HL-60 (cell line): ENCODE data around the gene DDX27.

Experiments used
- GABPA ChIP-seq: IDR thresholded peaks from 2 replicates; pipeline ENCODE4 v1.6.1; 2012; ENCODE audit warnings: low read depth
- POLR2AphosphoS5 ChIP-seq: IDR thresholded peaks from 2 replicates; pipeline ENCODE4 v1.6.1; 2012; ENCODE audit warnings: low read depth
- REST ChIP-seq: IDR thresholded peaks from 2 replicates; pipeline ENCODE4 v1.6.1; 2012; ENCODE audit warnings: low read depth; ENCODE audit not compliant: insufficient replicate concordance
- SPI1 ChIP-seq: IDR thresholded peaks from 2 replicates; pipeline ENCODE4 v1.6.1; 2012; ENCODE audit warnings: low read depth, mild to moderate bottlenecking, borderline replicate concordance
- TF ChIP-seq, protein P1 (sequence below): IDR thresholded peaks from one replicate; pipeline ENCODE4 v1.5.1; 2011; ENCODE audit warnings: low read length, control low read depth, inconsistent platforms; ENCODE audit not compliant: insufficient read depth

DNA sequence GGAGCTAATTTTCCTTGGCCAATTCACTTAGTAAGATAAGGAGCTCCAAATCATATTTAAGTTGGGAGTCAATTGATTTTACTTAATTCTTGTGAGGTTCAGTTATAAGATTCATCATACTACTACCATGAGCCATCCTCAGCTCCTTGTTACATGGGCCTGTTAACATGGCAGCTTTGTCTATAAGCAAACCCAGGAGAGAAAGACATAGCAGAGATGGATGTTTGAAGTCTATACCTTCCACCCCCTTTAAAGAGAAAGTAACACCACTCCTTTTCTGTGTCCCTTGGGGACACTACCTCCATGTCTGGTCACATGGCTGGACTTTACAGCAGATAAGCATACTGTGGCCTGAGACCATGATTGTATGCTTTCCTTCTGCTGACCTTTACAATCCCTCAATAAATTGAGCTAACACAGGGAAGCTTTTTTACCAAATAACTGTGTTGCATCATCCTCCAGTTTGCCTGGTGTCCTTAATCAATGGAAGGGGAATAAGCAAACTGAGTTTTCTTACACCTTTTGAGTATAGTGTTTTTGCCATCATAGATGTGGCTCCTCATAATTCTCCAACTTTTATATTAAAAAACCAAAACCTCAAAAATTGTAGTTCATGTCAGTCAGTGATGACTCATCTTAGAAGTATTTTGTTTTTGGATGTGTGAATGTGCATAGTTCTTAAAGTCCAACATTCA is 68.5 kb downstream of the DDX27 start:
- TF ChIP-seq, protein P1, sequence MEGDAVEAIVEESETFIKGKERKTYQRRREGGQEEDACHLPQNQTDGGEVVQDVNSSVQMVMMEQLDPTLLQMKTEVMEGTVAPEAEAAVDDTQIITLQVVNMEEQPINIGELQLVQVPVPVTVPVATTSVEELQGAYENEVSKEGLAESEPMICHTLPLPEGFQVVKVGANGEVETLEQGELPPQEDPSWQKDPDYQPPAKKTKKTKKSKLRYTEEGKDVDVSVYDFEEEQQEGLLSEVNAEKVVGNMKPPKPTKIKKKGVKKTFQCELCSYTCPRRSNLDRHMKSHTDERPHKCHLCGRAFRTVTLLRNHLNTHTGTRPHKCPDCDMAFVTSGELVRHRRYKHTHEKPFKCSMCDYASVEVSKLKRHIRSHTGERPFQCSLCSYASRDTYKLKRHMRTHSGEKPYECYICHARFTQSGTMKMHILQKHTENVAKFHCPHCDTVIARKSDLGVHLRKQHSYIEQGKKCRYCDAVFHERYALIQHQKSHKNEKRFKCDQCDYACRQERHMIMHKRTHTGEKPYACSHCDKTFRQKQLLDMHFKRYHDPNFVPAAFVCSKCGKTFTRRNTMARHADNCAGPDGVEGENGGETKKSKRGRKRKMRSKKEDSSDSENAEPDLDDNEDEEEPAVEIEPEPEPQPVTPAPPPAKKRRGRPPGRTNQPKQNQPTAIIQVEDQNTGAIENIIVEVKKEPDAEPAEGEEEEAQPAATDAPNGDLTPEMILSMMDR = no peak
- TF ChIP-seq REST (no peak), GABPA (no peak), SPI1 (no peak), POLR2AphosphoS5 (peak; percentile 66; the same call in 1 of the 2 replicates)
